Heart left ventricle (tissue), 16 donors: ENCODE data around the gene ATP6V1B1. TPM values are rescaled to one million over a fixed set of nuclear protein-coding genes. Genes with fewer than 3 reads are reported as not detected.

Experiments
- ATAC-seq, 4 donors: fragments of 200-7000 bp; cut with Tn5 transposase; one replicate each; pipeline ENCODE4 v1.9.1; 2020 to 2022; ENCODE audit warnings: moderate library complexity in 4 of 4, mild to moderate bottlenecking in 3 of 4, moderate number of reproducible peaks in 1 of 4
- DNase-seq, 5 donors: peaks; one replicate each; pipeline ENCODE4 v3.0.0-alpha.2; 2020
- H3K27ac ChIP-seq, 12 donors: fragments of 200-600 bp; sonication (generic) in 4 of 12; one replicate each; pipeline versions ENCODE4 v1.5.0 to v1.8.0; 2016 to 2022; ENCODE audit warnings: mild to moderate bottlenecking in 2 of 12
- H3K27me3 ChIP-seq, 9 donors: fragments of 200-600 bp; sonication (generic) in 2 of 9; one replicate each; pipeline versions ENCODE4 v1.5.1 to v1.8.0; 2016 to 2022; ENCODE audit warnings: mild to moderate bottlenecking in 3 of 9
- H3K36me3 ChIP-seq, 9 donors: fragments of 200-600 bp; sonication (generic) in 2 of 9; one replicate each; pipeline versions ENCODE4 v1.5.0 to v1.8.0; 2018 to 2022; ENCODE audit warnings: mild to moderate bottlenecking in 2 of 9
- H3K4me1 ChIP-seq, 12 donors: fragments of 200-600 bp; sonication (generic) in 4 of 12; one replicate each; pipeline versions ENCODE4 v1.5.0 to v1.8.0; 2016 to 2022; ENCODE audit warnings: mild to moderate bottlenecking in 3 of 12
- H3K4me3 ChIP-seq, 12 donors: fragments of 200-600 bp; sonication (generic) in 4 of 12; one replicate each; pipeline versions ENCODE4 v1.5.0 to v1.8.0; 2017 to 2022; ENCODE audit warnings: mild to moderate bottlenecking in 9 of 12, moderate library complexity in 4 of 12
- H3K9me3 ChIP-seq, 12 donors: fragments of 200-600 bp; sonication (generic) in 4 of 12; one replicate each; pipeline versions ENCODE4 v1.5.0 to v1.8.0; 2016 to 2022; ENCODE audit warnings: mild to moderate bottlenecking in 1 of 12
- POLR2A ChIP-seq, 2 donors: fragments of 450-650 bp; IDR thresholded peaks; one replicate each; pipeline ENCODE4 v1.6.1; 2017; ENCODE audit warnings: antibody characterized with exemption in 2 of 2, mild to moderate bottlenecking in 2 of 2, moderate library complexity in 2 of 2
- WGBS, 4 donors: extraction: QIAGEN DNeasy Blood & Tissue Kit in 2 of 4; methylation state at CpG; one replicate each; pipeline versions ENCODE4 v1.1.5 to v1.1.7; 2013 to 2018; 5-methylcytosine and 5-hydroxymethylcytosine counted together
- intact Hi-C, 10 donors: fragments of 100-400 bp; cut with DNase I; formaldehyde crosslinking; loops; one replicate each; pipeline versions ENCODE4 v1.11.1 to v1.14.2; 2022
- long read RNA-seq, 3 donors: library from polyadenylated mRNA; unstranded; transcript quantifications; one replicate each; pipeline ENCODE4 v2.0.0, GENCODE V29; 2020 to 2021
- polyA plus RNA-seq, 2 donors: library from polyadenylated mRNA; stranded (reverse); fragments of 200-250 nt; gene quantifications; one replicate each; pipeline ENCODE4 v1.2.3, GENCODE V29; 2013
- total RNA-seq, 9 donors: library from RNA; depleted of rRNA in 2 of 9; stranded (reverse); fragments of >200 nt in 2 of 9; fragmentation: NEBNext Ultra II Directional in 3 of 9; extraction: Animal tissue kit (Norgen Biotek cat#: 25700) in 3 of 9; gene quantifications; one replicate each; pipeline versions ENCODE4 v1.1.0 to v1.2.4, GENCODE V29; 2016 to 2023
- TF ChIP-seq, protein P1 (sequence below), 12 donors: fragments of 200-600 bp; sonication (generic) in 4 of 12; IDR thresholded peaks; one replicate each; pipeline versions ENCODE4 v1.5.0 to v1.8.0; 2018 to 2022; ENCODE audit warnings: antibody characterized with exemption in 12 of 12, mild to moderate bottlenecking in 5 of 12
- donor health status: ischemic (EF 13 %, LVEDD 7.1; RV severe dilation, severe dysfunction).
- donor health status: healthy with polysubstance abuse.
- donor health status: DM: no; HTN: yes; CAD: no.
- donor health status: DM: no; HTN: no; CAD: no.
- donor health status: ischemic (EF 25% LVEDD 6.9; RV normal size, moderate dysfunction).
- donor health status: ischemic (EF 25% LVEDD 5.7; RV mildly dilated, moderate dysfunction).
- donor health status: healthy.
- donor health status: DM: yes; HTN: yes; CAD: no.
- donor health status: ischemic (EF 35%, LVEDD 5.7; RV mildly dilated, moderate dysfunction).
- donor health status: nonischemic (EF 11% LVEDD 7.7; RV severe dilation, severe dysfunction).
- donor health status: DM: yes; HTN: yes; CAD: no.
- donor health status: PGD.
- donor health status: ischemic (EF 29% LVEDD 5.4; RV normal size, mild dysfunction).
- donor health status: nonischemic (EF 23%, LVEDD 6.1; RV moderate dilation, normal function).

The ATP6V1B1 gene
- total RNA-seq (under 1 TPM in 5 of 9 donors, not detected in 4; 0.16 to 0.60 (median 0.48) TPM), polyA plus RNA-seq (1 to 10 TPM in 1 of 2 donors, under 1 TPM in 1; 0.19 to 1.8 TPM)
- long read RNA-seq, donor 1 = 0 reads
- long read RNA-seq, donor 2 = 0 reads
- long read RNA-seq, donor 3 = 0 reads

- intact Hi-C loops = loop anchor here in 1 of 10 donors (5.0 kb wide), 1 partner anchor 143 kb away; the partner anchor contains the start of gene FIGLA
- H3K27me3 ChIP-seq = peaks cover 0 to 17% (median 4%) of the 10 kb centered on the region in 9 donors
- ATAC-seq (peak in 1 of 4 donors; percentile 5), DNase-seq (no peak)
- H3K4me3 ChIP-seq = no peak within 1 kb of the TSS
- no peak within 1 kb of the TSS for H3K27ac ChIP-seq
- no peaks in the 10 kb centered on the region for H3K36me3 ChIP-seq
- H3K9me3 ChIP-seq = no peaks in the 10 kb centered on the region
- no peaks in the 10 kb centered on the region for H3K4me1 ChIP-seq
- TF ChIP-seq POLR2A (IDR thresholded peaks at IDR 0.05) = no peak
- TF ChIP-seq, protein P1, sequence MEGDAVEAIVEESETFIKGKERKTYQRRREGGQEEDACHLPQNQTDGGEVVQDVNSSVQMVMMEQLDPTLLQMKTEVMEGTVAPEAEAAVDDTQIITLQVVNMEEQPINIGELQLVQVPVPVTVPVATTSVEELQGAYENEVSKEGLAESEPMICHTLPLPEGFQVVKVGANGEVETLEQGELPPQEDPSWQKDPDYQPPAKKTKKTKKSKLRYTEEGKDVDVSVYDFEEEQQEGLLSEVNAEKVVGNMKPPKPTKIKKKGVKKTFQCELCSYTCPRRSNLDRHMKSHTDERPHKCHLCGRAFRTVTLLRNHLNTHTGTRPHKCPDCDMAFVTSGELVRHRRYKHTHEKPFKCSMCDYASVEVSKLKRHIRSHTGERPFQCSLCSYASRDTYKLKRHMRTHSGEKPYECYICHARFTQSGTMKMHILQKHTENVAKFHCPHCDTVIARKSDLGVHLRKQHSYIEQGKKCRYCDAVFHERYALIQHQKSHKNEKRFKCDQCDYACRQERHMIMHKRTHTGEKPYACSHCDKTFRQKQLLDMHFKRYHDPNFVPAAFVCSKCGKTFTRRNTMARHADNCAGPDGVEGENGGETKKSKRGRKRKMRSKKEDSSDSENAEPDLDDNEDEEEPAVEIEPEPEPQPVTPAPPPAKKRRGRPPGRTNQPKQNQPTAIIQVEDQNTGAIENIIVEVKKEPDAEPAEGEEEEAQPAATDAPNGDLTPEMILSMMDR (IDR thresholded peaks at IDR 0.05) = no peak
- WGBS, 4 donors = 57 to 76% (median 72%) methylated on average over 7 to 14 of the region's 14 CpGs
These were observed at the start of gene ATP6V1B1 for GRCh38 chr2:70935468-70936164. Gene ATP6V1B1 (plus strand): TSS chr2:70935900. CDS start chr2:70935955, 55 bp downstream.

GRCh38 chr2:70886541-70886987 lies 49.1 kb upstream of the ATP6V1B1 start:
- H3K4me3 ChIP-seq = no peak overlapping the region
- 9 to 19% (median 11%) methylated on average over 10 of the region's 10 CpGs for WGBS, 4 donors
- no peak overlapping the region for H3K27ac ChIP-seq
- TF ChIP-seq, protein P1 (IDR thresholded peaks at IDR 0.05) = no peak
- TF ChIP-seq POLR2A (IDR thresholded peaks at IDR 0.05) = no peak
- DNase-seq (no peak), ATAC-seq (no peak)
- H3K36me3 ChIP-seq = no peaks in the 10 kb centered on the region
- peaks cover 50 to 99% (median 93%) of the 10 kb centered on the region in 9 donors for H3K27me3 ChIP-seq
- intact Hi-C loops = no loop called here
- H3K4me1 ChIP-seq = peaks cover 0 to 39% (median 22%) of the 10 kb centered on the region in 12 donors
- H3K9me3 ChIP-seq = peaks cover 0 to 5% (median 0%) of the 10 kb centered on the region in 12 donors

DNA sequence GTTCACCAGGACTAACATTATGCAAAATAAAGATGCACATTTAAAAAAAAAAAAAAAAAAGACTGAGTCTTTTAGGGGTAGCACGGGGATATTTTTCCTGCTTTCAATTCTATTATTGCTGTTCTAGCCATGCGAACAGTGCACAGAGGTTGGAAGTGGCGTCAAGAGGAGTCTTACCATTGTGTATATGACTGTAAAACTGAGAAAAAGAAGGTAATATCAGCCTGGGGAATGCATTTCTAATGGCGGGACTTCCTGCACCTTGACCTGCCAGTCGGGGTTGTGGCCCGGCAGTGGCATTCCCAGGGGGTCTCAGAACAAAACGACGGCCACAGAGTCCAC lies 48.5 kb upstream of the ATP6V1B1 start:
- Histone ChIP-seq H3K27ac (peak overlapping the region in 3 of 12 donors; percentile 32 to 52 (median 47)), H3K9me3 (peaks cover 0 to 5% (median 0%) of the 10 kb centered on the region in 12 donors)
- WGBS, 4 donors = 4 to 7% (median 6%) methylated on average over 8 of the region's 8 CpGs

More for the DNA sequence above, 48.5 kb upstream of the ATP6V1B1 start:
- Histone ChIP-seq H3K4me1 (peaks cover 0 to 39% (median 22%) of the 10 kb centered on the region in 12 donors), H3K4me3 (peak overlapping the region; percentile 12 to 52 (median 45)), H3K36me3 (no peaks in the 10 kb centered on the region), H3K27me3 (peaks cover 50 to 100% (median 98%) of the 10 kb centered on the region in 9 donors)
- ATAC-seq (no peak), DNase-seq (no peak)
- intact Hi-C loops = no loop called here
- TF ChIP-seq POLR2A (IDR thresholded peaks at IDR 0.05) = no peak
- TF ChIP-seq, protein P1 (IDR thresholded peaks at IDR 0.05) = no peak
